Stimulated activated CD4-positive, alpha-beta T cell treated with anti-CD3 and anti-CD28 coated beads, Interleukin-1b, Interleukin-23, amount 100 ng/mL, for 48 hours (primary cell): ENCODE results near the gene LSM3.
A peak's percentile ranks its signal among the peaks of the same experiment; 100 is the strongest.

Experiments used
- DNase-seq: peaks from one replicate; pipeline ENCODE4 v3.0.0-alpha.2; 2020

Gene LSM3

DNA sequence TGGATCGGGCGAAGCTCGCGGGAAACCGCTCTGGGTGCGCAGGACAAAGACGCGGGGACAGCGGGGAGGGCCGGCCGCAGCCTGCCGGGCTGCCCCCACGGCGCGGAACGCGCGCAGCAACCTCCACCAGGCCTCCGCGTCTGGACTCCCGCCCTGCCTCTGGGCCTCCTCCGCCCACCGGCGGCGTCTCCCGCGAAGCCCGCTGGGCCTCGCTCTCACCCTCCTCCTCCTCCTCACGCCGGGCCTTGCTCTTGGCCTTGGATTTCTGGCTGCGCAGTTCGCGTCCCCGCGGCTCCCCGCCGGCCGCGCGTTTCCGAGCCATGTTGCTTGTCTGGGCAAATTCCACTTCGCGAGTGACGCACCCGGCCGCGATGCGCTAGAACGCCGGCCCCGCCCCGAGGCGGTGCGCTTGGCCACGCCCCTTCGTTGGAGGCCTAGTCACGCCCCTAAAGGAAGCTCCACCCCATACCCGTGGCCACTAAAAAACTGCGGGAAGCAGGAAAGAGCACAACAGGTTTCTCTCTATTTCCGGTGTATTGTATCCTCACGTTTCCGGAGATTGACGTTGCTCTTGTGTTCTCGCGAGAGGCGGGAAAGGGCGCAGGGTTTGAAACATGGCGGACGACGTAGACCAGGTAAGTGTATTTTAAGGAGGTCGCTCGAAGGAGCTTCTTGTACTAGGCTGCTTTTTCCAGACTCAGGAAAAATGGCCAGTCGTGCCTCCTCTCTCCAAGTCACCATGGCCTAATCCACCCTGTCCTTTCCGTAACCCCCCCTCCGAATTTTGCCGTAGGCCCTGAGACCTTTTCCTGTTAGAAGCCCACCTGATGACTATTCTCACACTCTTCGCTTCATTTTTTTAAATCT is at the start of gene LSM3, which contains the start of gene XPC:
Gene LSM3, plus strand, starts transcription at position 571 of the 867 bp plus-strand sequence. Its CDS starts 44 bp downstream, at position 615.
Gene XPC, minus strand, starts transcription at position 355 of the 867 bp plus-strand sequence. Its CDS starts 33 bp downstream, at position 322.
- peak; percentile 96 for DNase-seq

DNA sequence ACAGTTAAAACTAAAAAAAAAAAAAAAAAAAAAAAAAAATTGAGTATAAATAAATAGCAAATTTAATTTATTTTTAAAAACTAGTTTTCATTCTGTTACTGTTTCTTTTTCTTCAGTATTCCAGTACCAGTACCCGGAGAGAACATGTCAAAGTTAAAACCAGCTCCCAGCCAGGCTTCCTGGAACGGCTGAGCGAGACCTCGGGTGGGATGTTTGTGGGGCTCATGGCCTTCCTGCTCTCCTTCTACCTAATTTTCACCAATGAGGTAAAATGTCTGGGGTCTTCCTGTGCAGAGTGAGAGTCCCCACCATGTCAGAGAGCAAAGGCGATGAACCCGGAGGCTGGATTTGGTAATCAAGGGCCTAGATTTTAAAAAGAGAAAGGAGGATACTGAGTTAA is 49.3 kb upstream of the LSM3 start:
- no peak for DNase-seq

DNA sequence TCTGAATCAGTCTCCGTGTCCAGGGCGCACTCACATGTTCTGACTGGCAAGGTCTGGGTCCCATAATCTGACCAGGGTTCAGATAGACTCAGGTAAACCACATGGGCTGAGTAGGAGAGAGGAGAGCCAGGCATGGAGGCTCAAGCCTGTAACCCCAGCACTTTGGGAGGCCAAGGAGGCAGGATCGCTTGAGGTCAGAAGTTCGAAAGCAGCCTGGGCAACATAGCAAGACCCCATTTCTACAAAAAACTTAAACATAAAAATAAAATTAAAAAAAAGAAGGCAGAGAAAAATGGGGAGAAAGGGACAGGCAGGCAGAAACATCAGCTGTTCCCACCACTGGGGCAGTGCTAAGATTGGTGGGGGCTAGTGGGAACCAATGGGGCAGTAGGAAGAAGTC is 48.4 kb upstream of the LSM3 start:
- no peak for DNase-seq

DNA sequence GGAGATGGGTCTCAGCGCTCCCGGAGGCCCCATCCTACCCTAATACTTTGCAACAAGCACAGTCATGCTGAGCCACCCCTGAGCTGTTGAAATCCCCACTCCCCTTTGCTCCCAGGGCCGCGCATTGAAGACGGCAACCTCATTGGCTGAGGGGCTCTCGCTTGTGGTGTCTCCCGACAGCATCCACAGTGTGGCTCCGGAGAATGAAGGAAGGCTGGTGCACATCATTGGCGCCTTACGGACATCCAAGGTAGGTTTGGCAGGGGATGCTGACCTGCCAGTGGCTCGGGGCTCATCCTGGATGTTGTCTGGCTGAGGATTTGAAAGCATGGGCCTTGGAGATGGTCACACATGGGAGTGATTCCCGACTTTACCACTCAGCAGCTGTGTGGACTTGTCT is 47.9 kb upstream of the LSM3 start:
- DNase-seq = no peak

DNA sequence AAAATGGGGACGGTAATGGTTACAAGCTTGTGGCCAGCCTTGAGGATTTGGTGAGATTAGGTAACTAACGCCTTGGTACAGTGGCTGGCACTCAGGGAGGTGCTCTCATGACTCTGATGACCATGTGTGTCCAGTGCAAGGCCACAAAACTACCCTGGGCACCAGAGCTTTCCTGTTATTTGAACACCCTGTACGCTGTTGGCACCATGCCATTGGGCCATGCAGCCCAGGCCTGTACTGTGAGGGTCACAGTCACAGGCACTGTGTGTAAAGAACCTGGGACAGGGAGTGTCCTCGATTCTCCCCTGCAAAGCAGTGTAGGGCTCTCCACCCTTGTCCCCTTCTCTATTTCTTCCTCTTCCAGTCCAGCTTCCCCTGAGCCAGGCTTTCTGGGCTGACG is 47.5 kb upstream of the LSM3 start:
- no peak for DNase-seq

DNA sequence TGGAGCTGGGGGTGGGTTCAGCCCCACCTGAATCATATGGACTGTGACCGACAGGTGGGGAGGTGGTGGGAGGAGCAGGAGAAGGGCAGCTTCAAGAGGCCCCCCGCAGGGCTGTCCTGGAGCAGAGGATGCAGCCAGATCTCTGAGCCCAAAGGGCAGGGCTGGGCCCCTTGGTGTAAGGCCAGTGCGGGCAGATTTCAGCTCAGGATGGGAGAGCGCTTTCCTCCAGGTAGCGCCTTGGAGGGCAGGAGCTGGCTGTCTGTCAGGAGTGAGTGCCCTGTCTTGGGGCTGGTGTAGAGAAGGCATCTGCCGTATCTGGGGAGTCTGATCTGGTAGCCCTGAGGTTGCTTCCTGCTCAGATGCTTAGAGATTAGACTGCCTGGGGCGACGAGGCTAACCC is 46.5 kb upstream of the LSM3 start:
- no peak for DNase-seq

DNA sequence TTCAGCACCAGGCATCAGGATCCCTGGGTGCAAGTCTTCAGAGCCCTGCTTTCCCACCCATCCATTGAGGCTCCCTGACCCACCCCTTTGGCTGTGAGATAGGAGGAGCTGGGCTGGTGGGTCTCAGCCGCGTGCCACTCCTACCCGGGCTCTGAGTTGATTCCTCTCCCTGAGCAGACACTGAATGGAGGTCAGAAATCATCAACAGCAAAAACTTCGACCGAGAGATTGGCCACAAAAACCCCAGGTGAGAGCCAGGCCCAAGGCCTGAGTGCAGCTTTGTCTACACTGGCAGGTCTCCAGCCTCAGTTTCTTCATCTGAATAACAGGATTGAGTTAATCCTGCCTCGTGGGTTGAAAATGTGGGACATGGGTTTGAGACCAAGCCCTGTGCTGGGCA is 45.9 kb upstream of the LSM3 start:
- no peak for DNase-seq

DNA sequence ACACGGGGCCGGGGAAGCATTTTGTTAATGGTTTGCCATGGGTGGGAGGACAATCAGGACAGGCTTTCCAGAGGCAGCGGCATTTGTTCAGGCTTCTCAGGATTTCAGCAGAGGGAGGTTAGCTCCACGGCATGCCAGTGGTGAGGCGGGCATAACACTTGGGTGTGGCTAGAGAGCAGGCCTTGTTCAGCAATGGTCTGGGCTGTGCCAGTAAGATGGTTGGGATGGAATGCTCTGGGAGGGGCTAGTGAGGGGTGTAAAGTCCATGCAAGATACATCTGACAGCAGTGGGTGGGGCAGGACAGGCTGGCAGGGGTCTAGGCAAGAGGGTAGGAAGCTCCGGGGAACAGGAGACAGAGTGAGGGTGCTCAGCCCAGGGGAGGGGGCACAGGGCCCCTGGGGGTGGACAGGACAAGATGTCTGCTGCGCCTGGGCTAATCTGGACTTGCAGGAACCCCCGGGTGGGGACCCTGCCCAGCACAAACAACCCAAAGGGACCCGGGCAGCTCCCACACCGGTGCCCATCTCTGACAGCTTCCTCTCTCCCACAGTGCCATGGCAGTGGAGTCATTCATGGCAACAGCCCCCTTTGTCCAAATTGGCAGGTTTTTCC is 45.3 kb upstream of the LSM3 start:
- no peak for DNase-seq

DNA sequence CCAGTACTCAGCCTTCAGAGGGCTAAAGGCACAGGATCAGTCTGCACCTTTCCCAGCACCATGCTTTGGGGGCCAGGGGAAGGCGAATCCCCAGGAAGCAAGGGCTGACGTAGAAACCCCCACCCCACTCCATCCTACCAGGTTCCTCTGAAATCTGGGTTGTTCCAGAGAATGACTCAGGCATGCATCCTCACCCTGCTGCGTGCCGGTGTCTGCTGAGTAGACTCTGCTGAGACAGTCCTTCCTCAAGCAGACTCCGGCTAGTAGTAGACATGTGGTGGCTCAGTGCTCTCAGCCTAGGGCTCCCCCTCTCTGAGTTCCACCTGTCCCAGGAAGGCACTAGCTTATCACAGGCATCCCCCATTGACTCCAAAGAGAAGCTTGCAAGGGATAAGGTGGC is 44.7 kb upstream of the LSM3 start:
- DNase-seq = no peak

DNA sequence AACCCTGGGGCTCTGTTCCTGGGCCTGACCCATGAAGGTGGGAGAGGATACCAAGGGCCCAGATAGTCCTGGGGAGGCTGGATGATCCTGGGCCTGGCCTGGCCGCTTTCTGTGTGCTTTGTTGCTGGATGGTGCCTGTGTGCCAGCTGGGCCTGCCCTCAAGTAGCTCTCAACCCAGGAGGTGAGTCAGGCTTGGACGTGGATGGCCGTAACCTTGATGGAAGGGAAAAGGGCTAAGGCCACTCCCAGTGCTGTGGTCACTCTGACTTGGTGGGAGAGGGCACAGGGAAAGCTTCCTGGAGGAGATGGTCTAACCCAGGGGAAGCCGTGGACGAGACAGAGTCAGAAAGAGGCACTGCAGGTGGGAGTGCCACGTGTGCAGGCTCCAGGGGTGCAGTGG is 44.3 kb upstream of the LSM3 start:
- no peak for DNase-seq

DNA sequence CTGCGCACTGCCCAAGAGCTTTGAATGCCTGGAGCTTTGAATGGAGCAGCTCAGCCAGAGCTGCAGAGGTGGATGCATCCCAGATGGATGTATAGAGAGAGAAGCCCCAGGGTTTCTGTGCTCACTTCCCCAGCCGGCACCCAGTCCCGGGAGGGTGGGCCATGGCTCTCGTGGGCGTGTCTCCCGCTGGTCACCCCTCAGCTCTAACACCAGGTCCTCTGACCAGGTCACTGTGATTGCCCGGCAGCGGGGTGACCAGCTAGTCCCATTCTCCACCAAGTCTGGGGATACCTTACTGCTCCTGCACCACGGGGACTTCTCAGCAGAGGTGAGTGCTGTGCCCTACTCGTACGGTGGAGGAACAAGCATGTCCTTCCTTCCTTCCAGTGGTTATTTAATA is 43.0 kb upstream of the LSM3 start:
- DNase-seq = no peak

DNA sequence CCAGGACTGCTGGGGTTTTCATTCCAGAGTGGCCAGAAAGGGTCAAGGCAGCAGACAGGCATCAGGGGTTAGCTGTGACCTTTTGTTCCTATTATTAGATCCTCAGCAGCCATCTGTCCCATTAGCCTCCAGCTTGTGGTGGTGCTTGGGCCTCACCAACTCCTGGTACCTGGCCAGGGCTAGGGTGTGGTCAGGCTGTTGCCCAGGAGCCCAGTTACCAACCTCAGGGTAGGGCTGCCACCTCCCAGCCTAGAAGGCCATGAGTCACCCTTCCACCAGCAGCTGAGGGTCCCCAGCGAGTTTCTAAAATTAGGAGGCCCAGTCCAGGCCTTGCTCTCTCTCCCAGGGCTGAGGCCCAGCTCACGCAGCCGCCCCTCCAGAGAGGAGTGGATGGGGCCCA is 41.6 kb upstream of the LSM3 start:
- DNase-seq = no peak

DNA sequence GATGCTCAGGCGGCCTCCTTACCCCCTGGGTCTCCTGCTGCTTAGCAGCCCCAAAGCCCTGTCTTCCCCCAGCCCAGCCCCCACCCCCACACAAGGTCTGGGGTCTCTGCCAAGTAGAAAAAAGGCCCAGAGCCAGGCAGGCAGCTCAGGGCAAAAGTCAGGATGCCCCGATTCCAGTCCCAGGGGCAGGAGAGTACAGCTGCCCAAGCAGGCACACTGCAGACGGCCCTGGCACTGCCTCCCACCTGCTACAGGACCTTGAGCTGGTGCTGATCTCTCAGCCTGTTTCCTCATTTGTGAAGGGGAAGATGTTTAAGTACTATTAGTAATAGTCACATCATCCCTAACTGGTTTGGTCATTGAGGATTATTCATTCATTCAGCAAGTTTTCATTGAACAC is 41.2 kb upstream of the LSM3 start:
- DNase-seq = no peak

DNA sequence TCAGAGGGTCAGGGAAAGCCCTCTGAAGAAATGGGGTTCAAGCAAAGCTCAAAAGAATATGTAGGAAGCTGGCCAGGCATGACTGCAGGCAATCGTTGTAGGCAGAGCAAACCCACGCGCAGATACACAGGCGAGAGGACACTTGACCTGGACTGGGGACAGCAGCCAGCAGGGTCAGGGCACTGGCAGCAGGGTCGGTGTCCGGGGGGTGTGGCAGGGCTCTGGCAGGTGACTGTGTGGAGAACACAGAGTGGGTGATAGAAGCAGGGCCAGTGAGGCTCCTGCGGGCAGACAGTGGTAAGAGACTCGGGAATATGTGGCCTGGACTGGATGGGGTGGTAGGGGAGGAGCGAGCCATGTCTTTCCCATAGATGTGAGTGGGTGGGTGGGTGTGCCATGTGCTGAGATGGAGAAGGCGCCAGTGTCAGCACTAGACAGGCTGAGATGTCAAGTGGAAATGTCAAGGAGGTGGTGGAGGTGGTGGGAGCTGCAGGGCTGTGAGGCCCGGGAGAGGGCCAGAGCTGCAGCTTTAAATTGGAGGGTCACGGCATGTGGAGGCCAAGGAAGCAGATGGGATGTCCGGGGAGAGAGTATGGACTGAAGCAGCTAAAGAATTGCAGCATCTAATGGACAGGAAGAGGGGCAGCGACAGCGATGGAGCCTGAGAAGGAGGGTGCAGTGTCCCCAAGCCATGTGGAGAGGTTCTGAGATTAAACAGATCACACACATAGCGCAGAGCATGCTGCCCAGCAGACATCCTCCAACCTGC is 40.3 kb upstream of the LSM3 start:
- no peak for DNase-seq

DNA sequence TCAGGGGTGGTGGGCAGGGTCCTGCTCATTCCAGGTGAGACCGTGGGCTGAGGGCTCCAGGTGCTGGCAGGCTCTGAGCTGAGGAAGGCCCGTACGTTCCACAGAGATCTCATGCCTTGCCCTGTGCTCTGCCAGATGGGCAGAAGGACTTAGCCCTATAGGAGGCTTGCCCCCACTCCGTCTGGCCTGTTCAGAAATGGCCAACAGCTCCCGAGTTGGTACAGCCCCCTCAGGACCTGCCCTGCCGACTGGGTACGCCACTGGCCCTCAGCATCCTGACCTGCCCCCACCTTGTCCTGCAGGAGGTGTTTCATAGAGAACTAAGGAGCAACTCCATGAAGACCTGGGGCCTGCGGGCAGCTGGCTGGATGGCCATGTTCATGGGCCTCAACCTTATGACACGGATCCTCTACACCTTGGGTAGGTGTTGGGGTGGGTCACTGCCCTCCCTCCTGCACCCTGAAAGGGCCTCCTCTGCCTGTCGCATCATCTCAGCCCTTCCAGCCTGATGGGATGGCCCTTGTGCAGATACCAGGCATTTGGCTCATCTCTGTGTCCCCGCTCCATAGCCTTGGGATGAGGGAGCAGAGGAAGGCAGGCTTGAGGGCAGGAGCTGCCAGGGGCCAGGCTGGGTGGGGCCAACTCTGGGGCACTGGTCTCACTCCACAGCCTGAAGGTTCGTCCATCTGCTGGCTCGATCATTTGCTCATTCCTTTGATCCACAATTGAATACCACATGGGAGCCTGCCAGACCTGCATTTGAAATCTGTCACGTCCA is 39.5 kb upstream of the LSM3 start:
- no peak for DNase-seq

DNA sequence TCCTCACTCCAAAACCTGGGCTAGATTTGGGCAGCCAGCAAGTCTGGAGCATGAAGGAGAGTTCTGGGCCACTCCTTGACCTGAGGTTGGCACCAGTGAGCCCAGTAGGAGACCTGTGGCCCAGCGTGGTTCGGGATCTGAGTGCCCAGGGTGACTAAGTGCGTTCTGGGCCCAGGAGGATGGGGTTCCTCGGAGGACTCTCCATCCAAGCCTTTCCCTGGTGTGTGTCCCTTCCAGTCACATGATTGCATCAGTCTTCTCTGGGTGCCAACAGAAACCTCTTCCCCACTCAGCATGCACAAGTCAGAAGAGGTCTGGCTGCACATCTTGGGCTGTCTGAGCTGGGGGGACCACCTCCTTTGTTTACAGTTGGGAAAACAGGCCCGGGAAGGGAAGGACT is 38.8 kb upstream of the LSM3 start:
- DNase-seq = no peak

DNA sequence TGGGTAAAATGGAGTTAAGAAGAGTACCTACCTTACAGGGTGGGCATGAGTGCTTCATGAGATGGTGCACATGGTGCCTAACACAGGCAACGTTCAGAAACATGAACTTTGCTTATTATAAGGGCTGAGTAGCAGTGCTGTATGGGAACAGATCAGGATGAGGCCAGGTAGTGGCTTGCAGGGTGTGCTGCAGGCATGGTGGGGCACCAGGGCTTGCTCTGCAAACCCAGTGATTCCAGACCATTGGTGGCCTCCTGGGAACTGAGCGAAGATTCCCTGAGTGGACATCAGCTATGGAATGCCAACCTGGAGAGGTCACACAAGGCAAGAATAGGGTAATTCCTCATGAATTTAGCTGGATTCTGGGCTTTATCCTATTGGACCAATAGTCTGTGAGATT is 37.9 kb upstream of the LSM3 start:
- no peak for DNase-seq

DNA sequence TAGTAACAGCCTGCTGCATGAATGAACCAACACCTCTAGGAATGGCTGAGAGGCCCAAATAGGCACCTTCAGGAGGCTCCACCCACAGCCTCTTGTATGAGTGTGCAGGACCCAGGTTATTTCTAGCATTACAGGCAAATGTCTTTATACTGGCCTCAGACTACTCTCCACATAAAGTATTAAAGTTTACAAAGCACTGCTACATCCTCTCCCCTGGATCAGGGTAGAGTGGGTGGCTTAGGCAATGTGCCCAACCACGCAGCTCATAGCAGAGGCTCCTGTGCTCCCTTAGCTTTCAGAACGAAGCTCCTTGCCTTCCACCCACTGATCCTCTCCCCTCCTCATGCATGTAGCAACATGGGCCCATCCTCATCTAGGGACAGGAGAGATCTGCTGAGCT is 37.5 kb upstream of the LSM3 start:
- DNase-seq = no peak

DNA sequence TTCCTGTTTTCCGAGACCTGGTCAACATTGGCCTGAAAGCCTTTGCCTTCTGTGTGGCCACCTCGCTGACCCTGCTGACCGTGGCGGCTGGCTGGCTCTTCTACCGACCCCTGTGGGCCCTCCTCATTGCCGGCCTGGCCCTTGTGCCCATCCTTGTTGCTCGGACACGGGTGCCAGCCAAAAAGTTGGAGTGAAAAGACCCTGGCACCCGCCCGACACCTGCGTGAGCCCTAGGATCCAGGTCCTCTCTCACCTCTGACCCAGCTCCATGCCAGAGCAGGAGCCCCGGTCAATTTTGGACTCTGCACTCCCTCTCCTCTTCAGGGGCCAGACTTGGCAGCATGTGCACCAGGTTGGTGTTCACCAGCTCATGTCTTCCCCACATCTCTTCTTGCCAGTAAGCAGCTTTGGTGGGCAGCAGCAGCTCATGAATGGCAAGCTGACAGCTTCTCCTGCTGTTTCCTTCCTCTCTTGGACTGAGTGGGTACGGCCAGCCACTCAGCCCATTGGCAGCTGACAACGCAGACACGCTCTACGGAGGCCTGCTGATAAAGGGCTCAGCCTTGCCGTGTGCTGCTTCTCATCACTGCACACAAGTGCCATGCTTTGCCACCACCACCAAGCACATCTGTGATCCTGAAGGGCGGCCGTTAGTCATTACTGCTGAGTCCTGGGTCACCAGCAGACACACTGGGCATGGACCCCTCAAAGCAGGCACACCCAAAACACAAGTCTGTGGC is 36.8 kb upstream of the LSM3 start:
- DNase-seq = no peak

DNA sequence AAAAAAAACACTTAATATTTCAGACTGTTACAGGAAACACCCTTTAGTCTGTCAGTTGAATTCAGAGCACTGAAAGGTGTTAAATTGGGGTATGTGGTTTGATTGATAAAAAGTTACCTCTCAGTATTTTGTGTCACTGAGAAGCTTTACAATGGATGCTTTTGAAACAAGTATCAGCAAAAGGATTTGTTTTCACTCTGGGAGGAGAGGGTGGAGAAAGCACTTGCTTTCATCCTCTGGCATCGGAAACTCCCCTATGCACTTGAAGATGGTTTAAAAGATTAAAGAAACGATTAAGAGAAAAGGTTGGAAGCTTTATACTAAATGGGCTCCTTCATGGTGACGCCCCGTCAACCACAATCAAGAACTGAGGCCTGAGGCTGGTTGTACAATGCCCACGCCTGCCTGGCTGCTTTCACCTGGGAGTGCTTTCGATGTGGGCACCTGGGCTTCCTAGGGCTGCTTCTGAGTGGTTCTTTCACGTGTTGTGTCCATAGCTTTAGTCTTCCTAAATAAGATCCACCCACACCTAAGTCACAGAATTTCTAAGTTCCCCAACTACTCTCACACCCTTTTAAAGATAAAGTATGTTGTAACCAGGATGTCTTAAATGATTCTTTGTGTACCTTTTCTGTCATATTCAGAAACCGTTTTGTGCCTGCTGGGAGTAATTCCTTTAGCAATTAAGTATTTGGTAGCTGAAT is 35.9 kb upstream of the LSM3 start:
- DNase-seq = peak; percentile 35
